Body of pancreas (tissue), 4 donors: ENCODE results near the gene PMAIP1. TPM values are rescaled to one million over a fixed set of nuclear protein-coding genes. Genes with fewer than 3 reads are reported as not detected.

Experiments
- ATAC-seq: fragments of 150-250 bp; one replicate; pipeline ENCODE4 v1.9.1; 2016
- DNase-seq, 4 donors: peaks; one replicate each; pipeline ENCODE4 v3.0.0-alpha.2; 2019
- H3K27ac ChIP-seq, 4 donors: fragments of 200-600 bp; sonication (generic); 1 replicate in 3 of 4; 2 replicates in 1 of 4; pipeline versions ENCODE4 v1.5.1 to v1.6.1; 2016 to 2019; ENCODE audit warnings: mild to moderate bottlenecking in 1 of 4, mixed read lengths in 1 of 4, moderate library complexity in 1 of 4
- H3K27me3 ChIP-seq, 2 donors: fragments of 200-600 bp; sonication (generic); one replicate each; pipeline ENCODE4 v1.6.0; 2016; ENCODE audit warnings: mild to moderate bottlenecking in 1 of 2
- H3K36me3 ChIP-seq, 2 donors: fragments of 200-600 bp; sonication (generic); replicated peaks in 1 of 2; 2 replicates each; pipeline ENCODE4 v1.5.1; 2016; ENCODE audit warnings: low read depth in 2 of 2; ENCODE audit not compliant: insufficient read depth in 1 of 2
- H3K4me1 ChIP-seq: fragments of 200-600 bp; sonication (generic); one replicate; pipeline ENCODE4 v1.6.0; 2016
- H3K4me3 ChIP-seq, 2 donors: fragments of 200-600 bp; sonication (generic); 1 replicate in 1 of 2; 2 replicates in 1 of 2; pipeline ENCODE4 v1.5.1; 2016 to 2019
- H3K9me3 ChIP-seq, 3 donors: fragments of 200-600 bp; sonication (generic); 1 replicate in 2 of 3; 2 replicates in 1 of 3; pipeline ENCODE4 v1.5.1; 2016
- CTCF ChIP-seq, 7 experiments: fragments of 450-650 bp in 4 of 7; fragments of 200-600 bp in 3 of 7; sonication (generic) in 3 of 7; IDR thresholded peaks; one replicate each; pipeline ENCODE4 v1.5.1; 2016 to 2019; ENCODE audit warnings: antibody characterized with exemption in 7 of 7
- POLR2A ChIP-seq, 3 donors: fragments of 450-650 bp; IDR thresholded peaks; one replicate each; pipeline ENCODE4 v1.6.1; 2016; ENCODE audit warnings: antibody characterized with exemption in 3 of 3, mild to moderate bottlenecking in 2 of 3
- WGBS, 2 donors: methylation state at CpG; one replicate each; pipeline ENCODE4 v1.1.5; 2017; 5-methylcytosine and 5-hydroxymethylcytosine counted together
- intact Hi-C: fragments of 100-400 bp; cut with DNase I; formaldehyde crosslinking; loops from one replicate; pipeline ENCODE4 v1.15.1; 2023
- total RNA-seq, 2 donors: library from RNA; depleted of rRNA; stranded (reverse); fragments of >200 nt; gene quantifications; one replicate each; pipeline ENCODE4 v1.1.0, GENCODE V29; 2016

PMAIP1 gene
- total RNA-seq, 2 donors from 2014 or later = 1.0 TPM; not detected in 1

- Histone ChIP-seq H3K27ac (no peak overlapping the region), H3K36me3 (no peaks in the 10 kb centered on the region), H3K27me3 (peaks cover 0 to 4% of the 10 kb centered on the region in 2 donors), H3K4me1 (no peaks in the 10 kb centered on the region), H3K9me3 (no peaks in the 10 kb centered on the region), H3K4me3 (no peak overlapping the region)
- intact Hi-C loops = no loop called here
- DNase-seq (no peak), ATAC-seq (no peak)
- WGBS, 2 donors = 55 to 58% methylated on average over 11 of the region's 11 CpGs
- TF ChIP-seq POLR2A (IDR thresholded peaks at IDR 0.05) (no peak), CTCF (IDR thresholded peaks at IDR 0.05) (no peak)
These were observed 9.7 kb downstream of the PMAIP1 start for GRCh38 chr18:59909289-59910036.

GRCh38 chr18:59910967-59911366, 11.2 kb downstream of the PMAIP1 start:
- no peaks in the 10 kb centered on the region for H3K9me3 ChIP-seq
- no peak overlapping the region for H3K4me3 ChIP-seq
- no peaks in the 10 kb centered on the region for H3K36me3 ChIP-seq
- no peaks in the 10 kb centered on the region for H3K4me1 ChIP-seq
- DNase-seq (no peak), ATAC-seq (no peak)
- no peak for TF ChIP-seq CTCF (IDR thresholded peaks at IDR 0.05)
- no peak for TF ChIP-seq POLR2A (IDR thresholded peaks at IDR 0.05)
- intact Hi-C loops = no loop called here
- WGBS, 2 donors = 67 to 69% methylated on average over 2 of the region's 2 CpGs
- peaks cover 0 to 4% of the 10 kb centered on the region in 2 donors for H3K27me3 ChIP-seq
- no peak overlapping the region for H3K27ac ChIP-seq

- H3K36me3 ChIP-seq = no peaks in the 10 kb centered on the region
- DNase-seq (no peak), ATAC-seq (no peak)
- H3K27ac ChIP-seq = no peak overlapping the region
- H3K27me3 ChIP-seq = peaks cover 0 to 4% of the 10 kb centered on the region in 2 donors
- intact Hi-C loops = no loop called here
- H3K9me3 ChIP-seq = no peaks in the 10 kb centered on the region
- H3K4me3 ChIP-seq = no peak overlapping the region
- no peaks in the 10 kb centered on the region for H3K4me1 ChIP-seq
- TF ChIP-seq POLR2A (IDR thresholded peaks at IDR 0.05) (no peak), CTCF (IDR thresholded peaks at IDR 0.05) (no peak)
These were observed 11.8 kb downstream of the PMAIP1 start for GRCh38 chr18:59911600-59911999.

- no peaks in the 10 kb centered on the region for H3K36me3 ChIP-seq
- TF ChIP-seq CTCF (IDR thresholded peaks at IDR 0.05) = no peak
- no peak for TF ChIP-seq POLR2A (IDR thresholded peaks at IDR 0.05)
- ATAC-seq = no peak
These were observed 12.3 kb downstream of the PMAIP1 start for GRCh38 chr18:59912007-59912550.

GRCh38 chr18:59915606-59916005, 15.8 kb downstream of the PMAIP1 start:
- ATAC-seq = no peak
- Histone ChIP-seq H3K27me3 (no peaks in the 10 kb centered on the region), H3K4me1 (no peaks in the 10 kb centered on the region), H3K4me3 (no peak overlapping the region), H3K9me3 (no peaks in the 10 kb centered on the region), H3K27ac (no peak overlapping the region), H3K36me3 (no peaks in the 10 kb centered on the region)
- TF ChIP-seq POLR2A (IDR thresholded peaks at IDR 0.05) (no peak), CTCF (IDR thresholded peaks at IDR 0.05) (no peak)
- intact Hi-C loops = no loop called here
- no peak for DNase-seq
- 86 to 89% methylated on average over 6 of the region's 6 CpGs for WGBS, 2 donors

More at GRCh38 chr18:59912007-59912550, 12.3 kb downstream of the PMAIP1 start:
- Histone ChIP-seq H3K9me3 (no peaks in the 10 kb centered on the region), H3K4me1 (no peaks in the 10 kb centered on the region), H3K27ac (no peak overlapping the region), H3K27me3 (peaks cover 0 to 4% of the 10 kb centered on the region in 2 donors), H3K4me3 (no peak overlapping the region)
- WGBS, 2 donors = 66 to 77% methylated on average over 2 of the region's 2 CpGs
- no peak for DNase-seq
- intact Hi-C loops = no loop called here
